NB4 (cell line): ENCODE data around the gene C19orf38.

Experiments used
- DNase-seq: peaks from one replicate; pipeline ENCODE4 v3.0.0; 2010; ENCODE audit warnings: low read depth
- H3K4me3 ChIP-seq: one replicate; pipeline ENCODE4 v1.5.1; 2011; ENCODE audit warnings: mild to moderate bottlenecking, low read depth, low read length, moderate library complexity
- CTCF ChIP-seq: IDR thresholded peaks from one replicate; pipeline ENCODE4 v1.5.1; 2012; ENCODE audit warnings: low read depth, low read length
- MAX ChIP-seq: IDR thresholded peaks from 2 replicates; pipeline ENCODE4 v1.6.1; 2011; ENCODE audit warnings: low read depth, low read length
- MYC ChIP-seq: IDR thresholded peaks from 2 replicates; pipeline ENCODE4 v1.6.1; 2011; ENCODE audit warnings: low read depth, low read length
- POLR2A ChIP-seq: IDR thresholded peaks from 2 replicates; pipeline ENCODE4 v1.6.1; 2011; ENCODE audit warnings: mild to moderate bottlenecking; ENCODE audit not compliant: insufficient read length; ENCODE audit errors: extremely low read depth

C19orf38 gene

GRCh38 chr19:10915130-10916091 is 67.2 kb downstream of the C19orf38 start:
- TF ChIP-seq MAX (no peak), POLR2A (no peak), MYC (no peak), CTCF (no peak)
- DNase-seq = peak; percentile 36
- no peak overlapping the region for H3K4me3 ChIP-seq

- DNase-seq = no peak
- no peak overlapping the region for H3K4me3 ChIP-seq
- no peak for TF ChIP-seq MAX
- no peak for TF ChIP-seq CTCF
- TF ChIP-seq MYC = no peak
- no peak for TF ChIP-seq POLR2A
These were observed 68.4 kb downstream of the C19orf38 start for GRCh38 chr19:10916602-10917001.

- DNase-seq = no peak
- no peak overlapping the region for H3K4me3 ChIP-seq
- no peak for TF ChIP-seq CTCF
- TF ChIP-seq MYC = no peak
- TF ChIP-seq MAX = no peak
- no peak for TF ChIP-seq POLR2A
These were observed 70.1 kb downstream of the C19orf38 start for GRCh38 chr19:10918359-10918758.
